Measurements from ENCODE around the gene ANKRD13A.

GRCh38 chr12:110023059-110023980, 24.1 kb downstream of the ANKRD13A start:
- TF ChIP-seq MYC (IDR thresholded peaks at IDR 0.05; ENCODE audit: low read depth, low read length) (no peak), CTCF (IDR thresholded peaks at IDR 0.05; ENCODE audit: extremely low read depth in 1 of 2, insufficient read depth in 1 of 2, low read depth in 1 of 2, low read length in 2 of 2) (no peak), EZH2 (IDR thresholded peaks at IDR 0.05; ENCODE audit: borderline replicate concordance, low read depth, low read length, severe bottlenecking) (no peak), POLR2A (IDR thresholded peaks at IDR 0.05; ENCODE audit: low read depth, low read length) (no peak), JUN (IDR thresholded peaks at IDR 0.05; ENCODE audit: borderline replicate concordance, insufficient read depth, insufficient read length, low read depth) (no peak), POLR2AphosphoS5 (IDR thresholded peaks at IDR 0.05; ENCODE audit: insufficient read depth, low read depth, low read length) (no peak), FOS (IDR thresholded peaks at IDR 0.05; ENCODE audit: borderline replicate concordance, insufficient read depth, low read length) (no peak), MAX (IDR thresholded peaks at IDR 0.05; ENCODE audit: insufficient read depth, insufficient read length) (no peak)
